Transverse colon (tissue), 3 donors: ENCODE results near the gene NUDT8.

Source experiments
- EP300 ChIP-seq: sonication (generic); formaldehyde crosslinking; IDR thresholded peaks from one replicate; pipeline ENCODE4 v1.6.1; 2017; ENCODE audit warnings: antibody characterized with exemption, low read depth
- TF ChIP-seq, protein P1 (sequence below), 5 experiments: fragments of 200-600 bp in 3 of 5; fragments of 450-650 bp in 2 of 5; sonication (generic) in 3 of 5; IDR thresholded peaks; 1 replicate in 2 of 5; 2 replicates in 3 of 5; pipeline ENCODE4 v1.5.1; 2016 to 2017; ENCODE audit warnings: antibody characterized with exemption in 5 of 5, inconsistent platforms in 3 of 5, mild to moderate bottlenecking in 2 of 5, moderate library complexity in 1 of 5

DNA sequence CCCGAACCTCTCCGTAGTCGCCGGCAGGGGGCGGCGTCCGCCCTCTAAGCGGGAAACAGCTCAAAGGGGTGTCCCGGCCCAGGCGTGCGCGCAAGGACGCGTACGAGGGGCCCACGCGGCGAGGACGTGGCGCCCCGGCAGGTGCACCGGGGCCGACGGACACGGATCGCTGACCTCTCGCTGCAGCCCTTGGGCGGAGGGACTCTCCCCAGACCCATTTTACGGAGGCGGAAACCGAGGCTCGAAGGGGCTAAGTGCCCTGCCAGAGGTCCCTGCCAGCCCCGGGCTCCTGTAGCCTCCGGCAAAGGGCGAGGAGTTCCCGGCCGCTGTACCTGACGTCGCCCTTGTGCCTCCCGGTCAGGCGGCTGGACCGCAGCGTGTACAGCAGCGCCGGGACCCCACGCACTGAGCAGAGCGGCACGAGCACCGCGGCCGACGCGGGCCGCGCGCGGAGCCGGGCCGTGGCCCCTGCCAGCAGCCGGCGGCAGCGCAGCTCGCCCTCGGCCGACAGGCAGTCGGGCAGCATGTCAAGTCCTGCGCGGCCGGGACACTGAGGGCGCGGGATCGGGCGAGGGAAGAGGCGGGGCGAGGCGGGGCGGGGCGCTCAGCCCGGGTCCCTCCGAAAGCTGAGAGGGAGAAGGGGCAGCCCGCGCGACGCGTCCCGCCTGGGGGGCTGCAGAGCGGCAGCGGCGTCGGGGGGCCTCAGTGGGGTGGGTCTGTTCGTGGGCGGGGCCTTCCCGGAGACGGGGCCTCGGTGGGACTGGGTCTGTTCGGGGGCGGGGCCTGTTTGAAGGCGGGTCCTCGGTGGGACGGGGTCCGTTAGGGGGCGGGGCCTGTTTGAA lies at the start of gene NUDT8:
- TF ChIP-seq, protein P1, sequence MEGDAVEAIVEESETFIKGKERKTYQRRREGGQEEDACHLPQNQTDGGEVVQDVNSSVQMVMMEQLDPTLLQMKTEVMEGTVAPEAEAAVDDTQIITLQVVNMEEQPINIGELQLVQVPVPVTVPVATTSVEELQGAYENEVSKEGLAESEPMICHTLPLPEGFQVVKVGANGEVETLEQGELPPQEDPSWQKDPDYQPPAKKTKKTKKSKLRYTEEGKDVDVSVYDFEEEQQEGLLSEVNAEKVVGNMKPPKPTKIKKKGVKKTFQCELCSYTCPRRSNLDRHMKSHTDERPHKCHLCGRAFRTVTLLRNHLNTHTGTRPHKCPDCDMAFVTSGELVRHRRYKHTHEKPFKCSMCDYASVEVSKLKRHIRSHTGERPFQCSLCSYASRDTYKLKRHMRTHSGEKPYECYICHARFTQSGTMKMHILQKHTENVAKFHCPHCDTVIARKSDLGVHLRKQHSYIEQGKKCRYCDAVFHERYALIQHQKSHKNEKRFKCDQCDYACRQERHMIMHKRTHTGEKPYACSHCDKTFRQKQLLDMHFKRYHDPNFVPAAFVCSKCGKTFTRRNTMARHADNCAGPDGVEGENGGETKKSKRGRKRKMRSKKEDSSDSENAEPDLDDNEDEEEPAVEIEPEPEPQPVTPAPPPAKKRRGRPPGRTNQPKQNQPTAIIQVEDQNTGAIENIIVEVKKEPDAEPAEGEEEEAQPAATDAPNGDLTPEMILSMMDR (IDR thresholded peaks at IDR 0.05), result peak; percentile 91 to 98 (median 95)
- no peak for TF ChIP-seq EP300
